ENCODE results near the gene AGAP1.

DNA sequence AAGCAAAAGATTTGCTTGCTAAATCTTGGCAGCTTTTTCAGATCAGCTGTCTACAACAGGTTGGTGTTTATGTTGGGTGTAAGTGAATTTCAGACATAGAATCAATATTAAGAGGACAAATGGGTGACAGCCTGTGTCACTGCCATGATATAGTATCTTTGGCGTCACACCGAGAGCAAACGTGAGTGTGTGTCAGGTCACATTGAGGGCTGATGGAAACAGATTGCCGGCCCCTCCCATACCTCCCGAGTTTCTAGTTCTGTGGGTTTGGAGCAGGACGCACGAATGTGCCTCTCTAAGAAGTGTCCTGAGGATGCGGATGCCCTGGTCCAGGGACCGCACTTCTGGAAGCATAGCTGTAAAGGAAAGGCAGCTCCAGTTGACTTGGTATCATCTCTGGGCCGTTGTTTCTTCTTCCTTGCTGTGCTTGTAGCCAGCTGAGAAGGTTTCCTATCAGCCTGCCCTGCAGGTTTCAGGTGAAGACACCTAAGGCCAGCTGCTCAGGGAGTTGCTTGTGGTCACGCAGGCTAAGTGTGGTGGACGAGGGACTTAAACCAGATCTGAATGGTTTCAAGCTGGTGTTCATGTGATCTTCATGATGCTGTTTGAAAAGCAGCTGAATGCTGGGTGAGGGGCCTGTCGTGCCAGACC, 6.4 kb downstream of the AGAP1 start:
- TF ChIP-seq, protein P1, sequence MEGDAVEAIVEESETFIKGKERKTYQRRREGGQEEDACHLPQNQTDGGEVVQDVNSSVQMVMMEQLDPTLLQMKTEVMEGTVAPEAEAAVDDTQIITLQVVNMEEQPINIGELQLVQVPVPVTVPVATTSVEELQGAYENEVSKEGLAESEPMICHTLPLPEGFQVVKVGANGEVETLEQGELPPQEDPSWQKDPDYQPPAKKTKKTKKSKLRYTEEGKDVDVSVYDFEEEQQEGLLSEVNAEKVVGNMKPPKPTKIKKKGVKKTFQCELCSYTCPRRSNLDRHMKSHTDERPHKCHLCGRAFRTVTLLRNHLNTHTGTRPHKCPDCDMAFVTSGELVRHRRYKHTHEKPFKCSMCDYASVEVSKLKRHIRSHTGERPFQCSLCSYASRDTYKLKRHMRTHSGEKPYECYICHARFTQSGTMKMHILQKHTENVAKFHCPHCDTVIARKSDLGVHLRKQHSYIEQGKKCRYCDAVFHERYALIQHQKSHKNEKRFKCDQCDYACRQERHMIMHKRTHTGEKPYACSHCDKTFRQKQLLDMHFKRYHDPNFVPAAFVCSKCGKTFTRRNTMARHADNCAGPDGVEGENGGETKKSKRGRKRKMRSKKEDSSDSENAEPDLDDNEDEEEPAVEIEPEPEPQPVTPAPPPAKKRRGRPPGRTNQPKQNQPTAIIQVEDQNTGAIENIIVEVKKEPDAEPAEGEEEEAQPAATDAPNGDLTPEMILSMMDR (IDR thresholded peaks at IDR 0.05; ENCODE audit: low read depth, low read length, poor library complexity, severe bottlenecking), result no peak
- TF ChIP-seq EZH2phosphoT487 (IDR thresholded peaks at IDR 0.05; ENCODE audit: borderline replicate concordance, low read length), result no peak

Measured in DOHH2 (cell line).